SK-N-SH treated with all-trans-retinoic acid at 6 μM for 48 hours (cell line): ENCODE data around the gene TSNAX.

Source experiments
- ATAC-seq: fragments of 200-7000 bp; cut with Tn5 transposase; 3 replicates; pipeline ENCODE4 v1.9.1; 2020; ENCODE audit warnings: mild to moderate bottlenecking, moderate library complexity
- ARNTL ChIP-seq: fragments of 450-650 bp; formaldehyde crosslinking; IDR thresholded peaks from 2 replicates; pipeline ENCODE4 v1.5.0; 2020; ENCODE audit warnings: low read depth, mild to moderate bottlenecking, moderate library complexity, borderline replicate concordance
- BACH2 ChIP-seq: fragments of 250-450 bp; sonication (Bioruptor Pico); IDR thresholded peaks from 2 replicates; pipeline ENCODE4 v1.9.0; 2021; ENCODE audit warnings: mild to moderate bottlenecking, borderline replicate concordance
- CREB5 ChIP-seq: fragments of 250-450 bp; sonication (Bioruptor Pico); IDR thresholded peaks from 2 replicates; pipeline ENCODE4 v1.5.1; 2020; ENCODE audit warnings: low read depth, mild to moderate bottlenecking, moderate library complexity
- CSDC2 ChIP-seq: fragments of 250-450 bp; sonication (Bioruptor Pico); IDR thresholded peaks from 2 replicates; pipeline ENCODE4 v1.5.0; 2020; ENCODE audit warnings: mild to moderate bottlenecking, moderate library complexity
- CSRNP3 ChIP-seq: fragments of 250-450 bp; sonication (Bioruptor Pico); IDR thresholded peaks from 2 replicates; pipeline ENCODE4 v1.5.1; 2021; ENCODE audit warnings: mild to moderate bottlenecking, moderate library complexity
- ISL1 ChIP-seq: fragments of 250-450 bp; sonication (Bioruptor Pico); IDR thresholded peaks from 2 replicates; pipeline ENCODE4 v2.1.2; 2022; ENCODE audit warnings: mild to moderate bottlenecking, moderate library complexity
- OSR1 ChIP-seq: fragments of 250-450 bp; sonication (Bioruptor Pico); IDR thresholded peaks from 2 replicates; pipeline ENCODE4 v1.8.0; 2022; ENCODE audit warnings: moderate library complexity, mild to moderate bottlenecking, inconsistent platforms
- PATZ1 ChIP-seq: fragments of 250-450 bp; sonication (Bioruptor Pico); IDR thresholded peaks from 2 replicates; pipeline ENCODE4 v1.8.0; 2020; ENCODE audit warnings: mild to moderate bottlenecking, moderate library complexity, borderline replicate concordance
- POU6F1 ChIP-seq: fragments of 250-450 bp; sonication (Bioruptor Pico); IDR thresholded peaks from 2 replicates; pipeline ENCODE4 v1.8.0; 2021; ENCODE audit warnings: low read depth, mild to moderate bottlenecking, moderate library complexity, borderline replicate concordance
- PPARA ChIP-seq: fragments of 250-450 bp; sonication (Bioruptor Pico); IDR thresholded peaks from 2 replicates; pipeline ENCODE4 v1.5.0; 2020; ENCODE audit warnings: mild to moderate bottlenecking, borderline replicate concordance
- RARB ChIP-seq: fragments of 250-450 bp; sonication (Bioruptor Pico); IDR thresholded peaks from 2 replicates; pipeline ENCODE4 v1.8.0; 2021; ENCODE audit warnings: mild to moderate bottlenecking, moderate library complexity
- SNAI2 ChIP-seq: fragments of 250-450 bp; sonication (Bioruptor Pico); IDR thresholded peaks from 2 replicates; pipeline ENCODE4 v1.5.0; 2020; ENCODE audit warnings: mild to moderate bottlenecking, moderate library complexity
- TCF4 ChIP-seq: fragments of 250-450 bp; sonication (Bioruptor Pico); IDR thresholded peaks from 2 replicates; pipeline ENCODE4 v1.8.0; 2021; ENCODE audit warnings: mild to moderate bottlenecking, moderate library complexity, borderline replicate concordance
- TOX ChIP-seq: fragments of 250-450 bp; sonication (Bioruptor Pico); IDR thresholded peaks from 2 replicates; pipeline ENCODE4 v1.8.0; 2021; ENCODE audit warnings: mild to moderate bottlenecking, moderate library complexity, borderline replicate concordance
- TSHZ2 ChIP-seq: fragments of 250-450 bp; sonication (Bioruptor Pico); IDR thresholded peaks from 2 replicates; pipeline ENCODE4 v1.5.0; 2020; ENCODE audit warnings: mild to moderate bottlenecking, moderate library complexity
- ZC3H10 ChIP-seq: fragments of 250-450 bp; sonication (Bioruptor Pico); IDR thresholded peaks from 2 replicates; pipeline ENCODE4 v1.5.1; 2021; ENCODE audit warnings: mild to moderate bottlenecking, moderate library complexity
- ZFP3 ChIP-seq: fragments of 250-450 bp; sonication (Bioruptor Pico); IDR thresholded peaks from 2 replicates; pipeline ENCODE4 v1.5.0; 2020; ENCODE audit warnings: mild to moderate bottlenecking, moderate library complexity
- ZFP30 ChIP-seq: fragments of 450-650 bp; formaldehyde crosslinking; IDR thresholded peaks from 2 replicates; pipeline ENCODE4 v1.5.0; 2022; ENCODE audit warnings: mild to moderate bottlenecking, moderate library complexity
- ZNF565 ChIP-seq: fragments of 450-650 bp; formaldehyde crosslinking; conservative IDR thresholded peaks from 2 replicates; pipeline ENCODE4 v1.5.0; 2020; ENCODE audit warnings: low read depth, mild to moderate bottlenecking, moderate library complexity
- ZNF70 ChIP-seq: fragments of 450-650 bp; formaldehyde crosslinking; IDR thresholded peaks from 2 replicates; pipeline ENCODE4 v1.5.0; 2020; ENCODE audit warnings: mild to moderate bottlenecking, moderate library complexity
- ZNF8 ChIP-seq: fragments of 450-650 bp; formaldehyde crosslinking; IDR thresholded peaks from 2 replicates; pipeline ENCODE4 v1.5.0; 2020; ENCODE audit warnings: mild to moderate bottlenecking, moderate library complexity

Gene TSNAX

GRCh38 chr1:231576804-231577718 is 48.6 kb downstream of the TSNAX start:
- no peak for ATAC-seq
- TF ChIP-seq ZNF70 (CRISPR knock-in tag) = no peak
- TF ChIP-seq ISL1 (CRISPR knock-in tag) = no peak
- TF ChIP-seq PPARA = no peak
- TF ChIP-seq ZC3H10 (CRISPR knock-in tag) = no peak
- no peak for TF ChIP-seq ZFP30
- TF ChIP-seq ZFP3 (CRISPR knock-in tag) = no peak
- no peak for TF ChIP-seq RARB (CRISPR knock-in tag)
- TF ChIP-seq BACH2 (CRISPR knock-in tag) = no peak
- no peak for TF ChIP-seq POU6F1 (CRISPR knock-in tag)
- no peak for TF ChIP-seq ARNTL (CRISPR knock-in tag)
- no peak for TF ChIP-seq PATZ1 (CRISPR knock-in tag)
- TF ChIP-seq TCF4 (CRISPR knock-in tag) = no peak
- no peak for TF ChIP-seq CSDC2 (CRISPR knock-in tag)
- no peak for TF ChIP-seq CSRNP3
- TF ChIP-seq SNAI2 = no peak
- TF ChIP-seq ZNF565 (CRISPR knock-in tag) = no peak
- TF ChIP-seq OSR1 = no peak
- no peak for TF ChIP-seq TSHZ2 (CRISPR knock-in tag)
- no peak for TF ChIP-seq TOX
- TF ChIP-seq ZNF8 (CRISPR knock-in tag) = no peak

- ATAC-seq = no peak
- TF ChIP-seq ZNF8 (CRISPR knock-in tag) = peak; percentile 61
- TF ChIP-seq ZNF70 (CRISPR knock-in tag) = no peak
- no peak for TF ChIP-seq PPARA
- no peak for TF ChIP-seq ARNTL (CRISPR knock-in tag)
- no peak for TF ChIP-seq RARB (CRISPR knock-in tag)
- TF ChIP-seq ZC3H10 (CRISPR knock-in tag) = no peak
- peak; percentile 95 for TF ChIP-seq TSHZ2 (CRISPR knock-in tag)
- no peak for TF ChIP-seq SNAI2
- TF ChIP-seq ZNF565 (CRISPR knock-in tag) = no peak
- TF ChIP-seq ZFP30 = no peak
- peak; percentile 89 for TF ChIP-seq TCF4 (CRISPR knock-in tag)
- no peak; the same call in 1 of the 2 replicates for TF ChIP-seq POU6F1 (CRISPR knock-in tag)
- TF ChIP-seq CREB5 (CRISPR knock-in tag) = no peak
- TF ChIP-seq PATZ1 (CRISPR knock-in tag) = no peak
- no peak for TF ChIP-seq TOX
- TF ChIP-seq ZFP3 (CRISPR knock-in tag) = no peak
- TF ChIP-seq ISL1 (CRISPR knock-in tag) = peak; percentile 85
Measured at GRCh38 chr1:231580874-231581273, 52.4 kb downstream of the TSNAX start.
